Upper lobe of left lung (tissue), 4 donors: ENCODE measurements around the gene ST6GALNAC3.

Experiments
- CTCF ChIP-seq, 6 experiments: fragments of 450-650 bp in 4 of 6; fragments of 200-600 bp in 2 of 6; sonication (generic) in 2 of 6; IDR thresholded peaks; one replicate each; pipeline ENCODE4 v1.5.1; 2016 to 2019; ENCODE audit warnings: antibody characterized with exemption in 6 of 6
- EP300 ChIP-seq, 4 donors: sonication (generic); formaldehyde crosslinking; IDR thresholded peaks; one replicate each; pipeline ENCODE4 v1.5.1; 2017; ENCODE audit warnings: antibody characterized with exemption in 4 of 4, control low read depth in 2 of 4
- POLR2A ChIP-seq, 4 donors: fragments of 450-650 bp; IDR thresholded peaks; one replicate each; pipeline ENCODE4 v1.5.1; 2016 to 2017; ENCODE audit warnings: antibody characterized with exemption in 4 of 4, mild to moderate bottlenecking in 2 of 4
- POLR2AphosphoS5 ChIP-seq, 2 donors: sonication (generic); formaldehyde crosslinking; IDR thresholded peaks; one replicate each; pipeline ENCODE4 v1.5.1; 2017; ENCODE audit warnings: antibody characterized with exemption in 2 of 2

- TF ChIP-seq CTCF (IDR thresholded peaks at IDR 0.05): no peak
- TF ChIP-seq EP300 (IDR thresholded peaks at IDR 0.05): no peak
- no peak for TF ChIP-seq POLR2AphosphoS5 (IDR thresholded peaks at IDR 0.05)
- TF ChIP-seq POLR2A (IDR thresholded peaks at IDR 0.05): no peak
These were observed 262.4 kb downstream of the ST6GALNAC3 start for GRCh38 chr1:76336931-76337371.
